NCI-H2171 treated with DMSO at 0.1 percent for 48 hours (cell line): ENCODE results near the gene SEC14L5.
"Not testable (repeated sequence)": the region's sequence is repeated elsewhere in the genome, so short reads cannot be mapped to it uniquely, and the experiment has no call there.

ENCODE experiments used
- DNase-seq: peaks from one replicate; lab custom pipeline; 2025; lab: John Stamatoyannopoulos, UW

The SEC14L5 gene

DNA sequence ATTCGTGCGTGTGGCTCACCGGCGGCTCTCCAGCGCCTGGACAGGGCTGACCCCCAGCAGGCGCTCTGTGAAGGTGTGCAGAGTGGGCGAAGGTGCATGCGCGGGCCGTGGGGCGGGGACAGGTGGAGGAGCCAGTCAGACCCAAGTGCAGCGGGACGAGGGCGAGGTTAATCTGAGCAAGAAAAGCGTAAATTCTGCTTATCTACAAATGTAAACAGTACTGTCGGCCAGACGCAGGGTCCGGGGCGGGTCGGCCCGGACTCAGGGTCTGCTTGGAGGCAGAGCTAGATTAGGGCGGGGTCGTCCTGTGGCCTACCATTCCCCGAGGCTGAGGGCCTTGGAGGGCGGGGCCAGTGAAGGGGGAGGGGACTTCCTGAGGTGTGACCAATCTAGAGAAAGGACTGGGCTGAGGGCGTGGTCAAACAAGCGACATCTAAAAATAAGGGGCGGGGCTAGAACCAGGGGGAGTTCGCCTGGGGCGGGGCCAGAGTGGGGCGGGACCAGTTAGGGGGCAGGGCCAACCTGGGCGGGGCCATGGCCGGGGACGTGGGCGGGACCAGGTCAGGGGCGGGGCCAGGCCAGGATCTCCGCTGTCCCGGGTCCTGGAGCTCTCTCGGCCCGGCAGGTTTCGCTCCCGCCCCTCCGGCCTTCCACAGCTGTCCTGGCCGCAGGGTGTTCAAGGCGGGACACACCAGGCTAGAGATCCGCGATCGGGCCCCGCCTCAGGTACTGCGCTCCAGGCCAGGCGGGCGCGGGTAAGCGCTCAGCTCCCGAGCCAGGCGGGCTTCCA lies at the start of gene SEC14L5:
Gene SEC14L5, plus strand, starts transcription at position 611 of the 790 bp plus-strand sequence. CDS start 994 bp downstream, outside the sequence.
- DNase-seq, result peak; percentile 98

DNA sequence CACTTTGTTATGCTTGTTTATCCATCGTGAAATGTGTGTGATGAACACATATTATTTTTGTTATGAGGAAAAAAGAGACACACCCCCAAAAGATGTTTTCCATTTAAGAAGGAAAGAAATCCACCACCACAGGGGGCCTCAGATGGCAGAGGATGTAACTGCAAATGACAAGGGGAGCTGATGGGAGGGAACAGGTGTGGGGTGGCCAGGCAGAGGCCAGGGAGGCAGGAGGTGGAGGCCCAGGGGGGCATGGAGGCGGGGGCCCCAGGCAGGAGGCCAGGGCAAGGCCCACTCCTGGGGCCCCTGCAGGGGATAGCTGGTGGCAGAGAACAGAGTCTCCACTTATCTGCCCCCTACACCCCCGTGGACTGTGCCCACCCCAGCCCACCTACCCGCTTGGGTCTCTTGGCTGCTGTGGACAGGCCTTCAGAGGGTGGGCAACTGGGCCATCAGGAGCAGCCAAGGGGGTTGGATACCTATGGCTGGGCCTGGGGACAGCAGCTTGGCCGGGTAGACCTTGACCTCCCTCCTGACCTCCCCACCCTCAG lies 49.2 kb upstream of the SEC14L5 start:
- DNase-seq, result no peak

DNA sequence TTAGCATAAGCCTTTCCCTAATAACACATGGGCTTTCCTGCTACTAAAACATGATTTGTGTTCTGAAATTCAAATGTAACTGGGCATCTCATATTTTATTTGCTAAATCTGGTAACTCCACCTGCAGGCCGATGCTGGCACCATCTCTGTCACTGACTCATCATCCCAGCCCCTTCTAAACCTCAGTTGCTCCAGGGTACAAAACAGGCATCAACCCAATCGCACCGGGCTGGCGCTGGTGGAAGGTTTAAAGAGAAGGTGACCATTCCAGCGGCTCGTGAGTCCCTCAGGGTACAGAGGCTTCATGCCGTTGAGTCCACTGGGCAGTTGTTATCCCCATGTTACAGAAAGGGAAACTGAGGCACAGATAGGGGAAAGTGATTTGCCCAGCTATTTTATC lies 48.3 kb upstream of the SEC14L5 start:
- DNase-seq, result no peak

DNA sequence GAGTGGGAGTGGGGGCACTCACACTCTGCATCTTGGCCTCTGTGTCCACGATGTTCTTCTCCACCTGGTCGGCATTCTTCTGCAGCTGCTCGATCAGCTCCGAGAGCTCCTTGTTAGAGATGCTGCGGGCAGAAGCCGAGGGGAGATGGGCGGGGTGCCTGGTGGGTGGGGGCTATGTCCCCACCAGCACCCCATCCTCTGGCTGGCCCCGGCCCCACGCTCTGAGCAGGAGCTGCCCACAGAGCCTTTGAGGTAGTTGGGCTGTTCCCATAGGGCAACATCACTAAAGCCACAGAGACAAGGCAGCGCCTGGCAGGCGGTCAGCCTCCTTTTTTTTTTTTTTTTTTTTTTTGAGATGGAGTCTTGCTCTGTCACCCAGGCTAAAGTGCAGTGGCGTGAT lies 47.3 kb upstream of the SEC14L5 start:
- DNase-seq, result no peak

DNA sequence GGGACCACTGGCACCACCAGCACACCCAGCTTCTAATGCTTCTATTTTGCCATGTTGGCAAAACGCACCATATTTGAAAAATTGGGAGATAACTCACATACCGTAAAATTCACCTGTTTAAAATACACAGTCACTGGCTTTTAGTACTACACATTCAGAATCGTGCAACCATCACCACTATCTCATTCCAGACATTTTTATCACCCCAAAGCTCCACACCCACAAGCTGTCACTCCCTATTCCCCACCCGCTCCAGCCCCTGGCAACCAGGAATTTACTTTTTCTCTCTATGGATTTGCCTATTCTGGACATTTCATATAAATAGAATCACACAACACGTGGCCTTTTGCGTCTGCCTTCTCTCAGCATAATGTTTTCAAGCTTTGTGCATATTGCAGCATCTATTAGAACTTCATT lies 46.2 kb upstream of the SEC14L5 start:
- no peak for DNase-seq

DNA sequence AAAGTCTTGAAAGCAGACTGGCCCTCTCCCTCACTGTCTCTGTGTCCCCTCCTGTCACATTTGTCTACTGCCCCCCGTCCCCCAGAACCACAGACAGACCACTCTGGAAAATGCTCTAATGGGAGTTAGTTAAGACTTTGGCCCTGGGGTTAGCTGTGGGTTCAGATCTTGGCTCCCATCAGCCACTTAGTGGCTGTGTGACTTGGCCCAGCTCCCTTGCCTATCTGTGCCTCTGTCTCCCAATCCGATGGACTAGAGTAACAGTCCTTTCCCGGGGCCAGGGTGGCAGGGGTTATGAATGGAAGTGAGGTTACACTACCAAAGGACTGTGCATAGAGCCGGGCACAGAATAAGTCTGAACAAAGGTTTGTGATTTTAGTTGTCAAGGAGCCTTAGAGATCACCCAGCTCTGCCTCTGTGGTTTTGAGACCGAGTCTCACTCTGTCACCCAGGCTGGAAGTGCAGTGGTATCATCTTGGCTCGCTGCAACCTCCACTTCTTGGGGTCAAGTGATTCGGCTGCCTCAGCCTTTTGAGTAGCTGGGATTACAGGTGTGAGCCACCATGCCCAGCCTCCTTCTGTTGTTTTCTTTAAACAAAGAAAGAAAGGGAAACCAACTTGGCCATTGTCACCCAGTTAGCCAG lies 44.9 kb upstream of the SEC14L5 start:
- no peak for DNase-seq

DNA sequence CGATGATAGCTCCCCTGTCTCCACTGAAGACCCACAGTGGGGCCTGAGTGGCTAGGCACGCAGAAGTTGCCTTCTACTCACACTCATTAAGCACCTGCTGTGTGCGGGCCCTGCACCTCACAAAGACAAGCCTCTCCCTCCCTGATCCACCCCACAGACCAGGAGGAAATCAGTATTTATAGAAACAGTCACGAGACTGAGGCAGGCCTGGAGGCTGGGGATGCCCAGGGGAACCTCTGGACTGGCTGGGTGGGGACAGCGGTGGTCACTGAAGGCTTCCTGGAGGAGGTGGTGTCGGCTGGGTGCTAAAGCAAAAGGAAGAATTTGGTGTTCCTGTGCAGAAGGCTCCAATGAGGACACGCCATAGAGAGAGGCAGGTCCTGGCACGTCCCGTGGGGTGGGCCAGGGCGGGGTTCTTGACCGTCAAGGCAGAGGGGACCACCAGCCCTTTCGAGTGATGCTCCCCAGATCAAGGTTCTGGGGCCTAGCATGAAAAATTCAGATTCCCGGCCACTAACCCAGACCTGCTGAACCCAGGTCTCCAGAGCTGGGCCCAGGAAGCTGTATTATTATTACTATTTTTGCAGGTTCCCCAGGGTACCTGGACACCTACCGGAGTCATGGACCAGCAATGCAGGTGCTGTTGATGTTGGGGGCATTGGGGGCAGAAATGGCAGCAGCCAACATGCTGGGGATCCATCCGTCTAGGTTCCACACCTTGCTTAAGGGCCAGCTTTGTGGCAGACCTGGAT lies 44.2 kb upstream of the SEC14L5 start:
- no peak for DNase-seq

DNA sequence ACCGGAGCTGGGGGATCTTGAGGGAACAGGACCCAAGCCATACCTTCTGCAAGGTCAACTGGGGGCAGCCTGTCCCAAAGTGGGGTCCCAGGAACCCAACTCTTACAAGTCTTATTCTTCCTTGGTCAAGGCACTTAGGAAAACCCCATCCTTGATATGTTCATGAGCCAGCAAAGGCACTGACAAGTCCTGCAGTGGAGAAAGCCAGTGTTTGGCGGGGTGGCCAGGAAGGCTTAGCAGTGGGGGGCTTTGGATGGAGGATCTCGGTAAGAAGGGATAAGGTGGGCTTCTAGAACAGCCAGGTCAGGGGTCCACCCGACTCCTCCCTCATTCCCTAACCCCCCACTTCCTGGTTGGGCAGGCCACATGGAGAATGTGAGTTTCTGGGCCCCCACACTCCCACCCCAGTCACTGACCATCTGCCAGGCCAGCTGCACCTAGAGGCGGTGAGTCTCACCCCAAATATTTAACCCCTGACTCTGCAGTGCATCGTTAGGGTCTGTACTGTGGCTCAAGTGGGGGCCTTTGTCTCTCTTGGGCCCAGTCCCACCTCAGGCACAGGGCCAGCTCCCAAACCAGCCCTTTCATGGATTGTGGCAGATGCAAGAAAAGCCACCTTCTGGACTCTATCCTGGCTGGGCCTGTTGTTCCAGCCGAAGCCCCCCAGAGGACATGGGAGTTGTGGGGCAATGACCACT lies 43.5 kb upstream of the SEC14L5 start:
- no peak for DNase-seq

DNA sequence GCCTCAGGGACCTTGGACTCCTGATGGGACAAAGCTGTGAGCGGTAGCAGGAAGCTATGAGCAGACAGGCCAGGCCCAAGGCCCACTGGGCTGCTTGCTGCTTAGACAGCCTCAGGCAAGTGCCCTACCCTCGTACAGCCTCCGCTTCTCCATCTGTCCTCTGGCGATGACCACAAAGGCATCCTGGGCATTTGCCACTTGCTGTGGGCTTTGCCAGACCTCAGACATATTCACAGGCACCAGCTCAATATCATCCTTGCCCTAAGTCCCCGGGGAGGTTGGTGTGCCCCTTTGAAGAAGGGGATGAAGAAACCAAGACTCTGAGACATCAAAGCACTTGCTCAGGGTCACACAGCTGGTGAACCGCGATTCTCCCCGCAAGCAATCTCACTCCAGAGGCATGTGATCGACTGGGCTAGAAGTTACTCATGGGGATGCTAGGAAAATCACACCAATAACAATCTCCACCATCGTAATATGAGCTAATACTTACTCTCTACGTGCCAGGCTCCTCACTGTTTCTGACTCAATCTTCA lies 42.8 kb upstream of the SEC14L5 start:
- no peak for DNase-seq

DNA sequence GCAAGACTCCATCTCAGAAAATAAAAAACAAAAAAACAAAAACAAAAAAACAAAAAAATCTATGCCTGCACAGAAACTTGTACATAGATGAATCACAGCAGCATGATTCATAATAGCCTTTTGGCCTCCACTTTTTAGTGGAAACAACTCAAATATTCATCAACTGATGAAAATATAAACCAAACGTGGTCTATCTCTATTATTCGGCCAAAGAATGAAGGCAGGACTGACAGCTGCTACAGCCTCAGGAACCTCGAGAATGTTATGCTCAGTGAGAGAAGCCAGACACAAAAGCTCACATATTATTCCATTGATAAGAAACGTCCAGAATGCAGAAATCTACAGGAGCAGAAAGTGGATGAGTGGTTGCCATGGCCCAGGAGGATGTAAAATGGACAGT lies 41.0 kb upstream of the SEC14L5 start:
- DNase-seq, result no peak

DNA sequence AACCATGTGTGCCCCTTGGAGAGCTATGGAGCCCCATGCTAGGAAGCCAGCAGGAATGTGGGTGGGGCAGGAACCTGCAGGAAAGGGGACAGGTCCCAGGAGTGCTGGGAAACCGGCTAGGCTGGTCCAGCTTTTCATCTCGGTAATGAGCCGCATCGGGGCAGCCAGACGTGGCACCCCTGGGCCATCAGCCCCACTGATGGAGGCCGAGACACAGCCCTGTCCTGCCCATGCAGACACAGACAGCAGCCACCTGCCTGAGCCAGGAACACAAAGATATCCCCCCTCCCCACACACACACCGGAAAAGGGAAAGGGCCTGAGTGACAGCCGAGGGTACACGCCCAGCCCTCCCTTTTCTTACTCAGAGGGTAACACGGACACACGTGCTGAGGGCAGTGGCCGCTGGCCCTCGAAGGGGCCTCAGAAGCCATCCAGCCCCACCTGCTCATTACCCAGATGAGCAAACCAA lies 39.3 kb upstream of the SEC14L5 start:
- DNase-seq, result no peak

DNA sequence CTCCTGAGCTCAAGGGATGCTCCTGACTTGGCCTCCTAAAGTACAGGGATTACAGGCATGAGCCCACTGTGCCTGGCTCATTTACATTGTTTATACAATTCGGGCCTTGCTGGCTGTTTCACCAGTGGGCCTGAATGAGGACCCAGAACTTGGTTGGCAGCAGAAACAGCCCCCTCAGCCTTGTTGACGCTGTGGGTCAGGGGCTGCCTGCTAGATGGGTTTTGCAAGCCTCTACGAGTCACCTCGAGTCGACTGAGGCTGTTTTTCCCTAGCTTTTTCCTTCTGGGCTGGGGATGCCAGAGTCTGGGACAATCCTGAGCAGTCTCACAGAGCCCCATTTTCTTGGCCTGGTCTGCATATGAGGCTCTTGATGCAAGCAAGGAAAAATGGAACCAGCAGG lies 37.3 kb upstream of the SEC14L5 start:
- DNase-seq, result no peak

DNA sequence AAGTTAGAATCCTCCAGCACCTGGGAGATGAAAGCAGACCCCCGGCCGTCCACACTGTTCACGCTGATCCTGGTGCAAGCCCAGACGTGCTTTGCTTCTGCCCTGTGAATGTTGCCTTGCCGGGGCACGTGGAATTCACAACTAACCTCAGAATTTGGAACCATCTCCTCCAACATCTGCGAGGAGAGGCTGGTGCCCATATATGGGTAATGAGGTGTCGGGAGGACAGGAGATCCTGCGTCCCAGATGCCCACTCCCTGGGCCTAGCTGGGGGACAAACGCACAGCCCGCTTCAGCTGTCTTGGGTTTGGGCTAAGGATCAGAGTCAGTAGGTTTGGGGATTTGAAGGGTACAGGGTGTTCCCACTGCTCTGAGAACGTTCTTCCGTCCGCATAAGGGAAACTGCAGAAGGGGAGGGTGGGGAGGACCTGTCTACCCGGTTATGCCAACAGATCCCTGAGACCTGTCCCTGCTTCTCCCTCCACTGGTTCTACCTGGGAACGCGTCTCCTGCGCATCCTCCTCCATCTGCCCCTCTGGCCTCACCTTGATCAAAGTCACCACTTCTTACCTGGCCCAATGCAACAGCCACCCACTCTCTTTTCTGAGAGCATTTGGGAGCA lies 35.3 kb upstream of the SEC14L5 start:
- peak; percentile 60 for DNase-seq

DNA sequence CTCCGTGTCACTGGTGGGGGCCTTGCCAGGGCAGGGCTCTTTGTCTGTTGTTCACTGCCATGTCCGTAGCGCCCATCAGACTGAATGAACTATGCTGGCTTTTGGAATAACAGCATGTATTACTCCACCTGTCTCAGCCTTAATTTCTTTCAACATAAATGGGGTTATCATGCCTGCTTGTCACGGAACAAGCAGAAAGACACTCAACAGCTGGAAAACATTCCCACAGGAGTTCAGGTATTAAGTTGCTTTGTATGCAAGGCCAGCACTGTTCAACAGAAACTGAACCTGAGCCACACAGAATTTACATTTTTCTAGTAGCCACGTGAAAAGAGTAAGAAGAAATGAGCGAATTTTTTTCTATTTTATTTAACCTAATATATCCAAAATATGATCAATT lies 34.3 kb upstream of the SEC14L5 start:
- DNase-seq, result peak; percentile 39

DNA sequence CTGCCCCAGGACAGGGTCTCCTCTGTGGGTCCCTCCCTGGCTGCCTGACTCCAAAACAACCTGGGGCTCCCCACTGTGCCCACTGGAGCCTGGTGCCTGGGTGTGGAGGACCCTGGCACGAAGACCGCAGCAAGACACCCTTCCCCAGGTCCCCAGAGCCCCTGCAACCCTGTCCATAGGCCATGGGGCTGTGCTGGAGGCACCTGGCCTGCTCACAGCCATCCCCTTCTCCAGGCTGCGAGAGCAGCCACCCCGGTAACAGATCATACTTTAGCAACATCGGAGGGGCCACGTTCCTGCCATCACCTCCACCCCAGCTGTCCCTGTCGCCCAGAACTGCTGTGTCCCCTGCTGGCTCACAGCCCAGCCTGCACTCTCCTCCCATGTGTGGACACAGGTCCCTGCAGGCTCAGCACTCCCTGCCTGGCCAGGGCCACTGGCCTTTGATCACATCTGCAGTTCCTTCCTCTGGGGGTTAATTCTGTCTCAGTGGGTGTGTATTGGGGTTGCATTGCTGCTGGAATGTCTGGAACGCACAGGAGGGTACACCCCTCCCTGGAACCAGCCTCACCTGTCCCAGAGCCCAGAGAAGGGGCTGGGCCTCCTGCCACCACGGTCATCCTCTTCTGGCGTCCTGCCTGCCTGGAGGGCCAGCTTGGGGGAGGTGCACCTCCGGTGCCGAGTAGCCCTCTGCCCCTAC lies 33.4 kb upstream of the SEC14L5 start:
- no peak for DNase-seq

DNA sequence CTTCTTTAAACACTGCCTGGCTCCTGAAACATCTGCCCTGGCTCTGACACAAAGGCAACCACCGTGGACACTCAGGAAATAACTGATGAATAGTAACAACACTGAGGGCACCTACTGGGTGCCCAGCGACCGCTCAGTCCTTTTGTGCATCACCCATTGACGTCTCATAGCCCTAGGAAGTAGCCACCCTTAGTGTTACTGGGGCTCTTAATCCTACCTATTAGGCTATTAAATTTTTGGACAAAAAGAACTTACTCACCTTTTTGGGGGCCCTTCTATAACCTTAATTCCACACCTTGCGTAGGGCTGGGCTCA lies 32.9 kb upstream of the SEC14L5 start:
- DNase-seq, result no peak

DNA sequence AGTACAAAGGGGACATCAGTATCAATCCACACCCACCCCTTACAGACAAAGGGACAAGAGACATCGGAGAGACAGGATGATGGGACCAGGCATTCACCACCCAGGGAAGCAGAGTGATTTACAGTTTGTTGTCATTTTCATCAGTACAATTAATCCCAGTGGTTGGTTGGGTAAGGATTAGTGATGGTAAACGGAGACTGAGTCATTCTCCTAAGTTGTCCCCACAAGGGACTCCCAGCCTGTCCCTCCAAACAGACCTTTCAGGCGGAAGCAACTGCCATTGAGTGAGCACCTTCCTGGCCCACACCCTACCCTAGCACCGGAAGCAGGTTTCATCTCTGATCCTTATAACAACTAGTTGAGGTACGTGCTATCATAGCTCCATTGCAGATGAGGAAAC lies 32.3 kb upstream of the SEC14L5 start:
- no peak for DNase-seq

DNA sequence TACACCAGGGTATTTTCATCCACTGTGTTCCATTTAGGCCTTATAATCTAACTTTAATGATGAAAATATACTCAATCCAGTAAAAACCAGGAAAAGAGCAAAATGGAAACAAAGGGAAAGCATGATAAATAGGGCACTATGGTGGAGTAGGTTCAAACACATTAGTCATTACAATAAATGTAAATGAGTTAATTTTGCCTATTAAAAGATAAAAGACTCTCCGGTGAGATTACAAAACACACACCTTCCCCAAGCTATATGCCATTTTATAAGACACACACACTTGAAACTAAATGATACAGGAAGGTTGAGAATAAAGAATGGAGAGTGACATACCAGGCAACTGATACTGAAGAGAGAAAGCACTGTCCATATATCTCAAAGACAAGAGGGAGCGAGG lies 31.2 kb upstream of the SEC14L5 start:
- DNase-seq, result no peak

DNA sequence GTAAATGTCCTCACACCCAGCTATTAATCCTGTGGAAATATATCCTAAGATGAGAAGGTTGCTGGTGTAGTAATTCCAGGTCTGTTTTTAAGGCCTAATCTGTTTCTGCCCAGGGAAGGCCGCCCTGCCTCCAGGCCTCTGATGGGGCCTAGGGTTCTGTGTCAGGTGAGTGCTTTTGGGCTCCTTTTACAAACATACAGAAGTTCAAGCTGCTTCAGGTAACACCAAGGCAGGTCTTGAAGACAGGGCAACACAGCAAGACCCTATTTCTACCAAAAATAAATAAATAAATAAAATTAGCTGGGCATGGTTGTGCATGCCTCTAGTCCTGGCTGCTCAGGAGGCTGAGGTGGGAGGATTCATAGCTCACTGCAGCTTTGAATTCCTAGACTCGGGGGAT lies 30.5 kb upstream of the SEC14L5 start:
- DNase-seq, result no peak

DNA sequence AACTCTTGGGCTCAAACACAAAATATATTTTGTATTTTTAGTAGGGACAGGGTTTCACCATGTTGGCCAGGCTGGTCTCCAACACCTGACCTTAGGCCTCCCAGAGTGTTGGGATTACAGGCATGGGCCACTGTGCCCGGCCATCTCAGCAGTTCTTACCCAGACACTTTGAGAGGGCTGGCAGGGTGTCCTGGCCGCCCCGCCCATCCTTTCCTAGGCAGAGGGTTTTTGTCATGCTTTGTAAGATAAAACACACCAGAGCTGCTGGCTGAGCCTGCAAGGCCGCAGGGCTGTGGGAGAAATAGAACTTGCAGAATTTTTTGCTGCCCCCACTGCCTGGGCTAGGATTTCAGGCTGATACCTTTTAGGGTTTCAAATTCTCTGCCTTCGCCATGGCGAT lies 29.9 kb upstream of the SEC14L5 start:
- DNase-seq, result no peak

DNA sequence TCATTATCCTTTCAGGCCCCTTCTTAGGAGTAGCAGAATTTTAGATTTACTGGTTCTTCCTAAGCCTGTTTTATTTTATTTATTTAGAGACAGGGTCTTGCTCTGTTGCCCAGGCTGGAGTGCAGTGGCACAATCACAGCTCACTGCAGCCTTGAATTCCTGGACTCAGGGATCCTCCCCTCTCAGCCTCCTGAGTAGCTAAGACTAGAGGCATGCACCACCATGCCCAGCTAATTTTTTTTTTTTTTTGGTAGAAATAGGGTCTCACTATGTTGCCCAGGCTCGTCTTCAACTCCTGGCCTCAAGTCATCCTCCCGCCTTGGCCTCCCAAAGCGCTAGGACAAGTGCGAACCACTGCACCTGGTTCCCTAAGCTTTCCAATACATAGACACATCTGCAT lies 28.5 kb upstream of the SEC14L5 start:
- DNase-seq, result not testable (repeated sequence)
